Limb (tissue), 2 donors: ENCODE measurements around the gene CD244.
"Not testable (repeated sequence)": the region's sequence is repeated elsewhere in the genome, so short reads cannot be mapped to it uniquely, and the experiment has no call there.

ENCODE experiments used
- DNase-seq, 2 donors: peaks; one replicate each; pipeline ENCODE4 v3.0.0-alpha.2; 2016; ENCODE audit errors: extremely low spot score in 2 of 2

CD244 gene

DNA sequence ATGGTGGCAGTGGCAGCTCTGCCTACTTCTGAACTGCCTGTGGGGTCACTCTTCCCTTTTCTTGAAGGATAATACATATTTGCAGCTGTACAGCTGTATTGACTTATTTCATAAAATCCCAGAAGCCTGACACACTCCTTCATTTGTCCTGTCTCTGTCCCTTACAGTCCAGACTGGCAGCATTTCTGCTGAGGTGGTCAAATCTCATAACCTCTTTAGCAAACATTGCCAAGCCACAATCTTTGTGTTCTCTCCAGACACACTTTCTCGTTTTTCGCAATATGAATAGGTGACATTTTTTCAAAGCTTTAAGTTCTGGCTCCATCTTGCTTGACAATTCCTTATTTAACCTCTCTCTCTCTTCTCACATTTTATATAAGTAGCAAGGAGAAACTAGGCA, 51.5 kb downstream of the CD244 start:
- DNase-seq: no peak

DNA sequence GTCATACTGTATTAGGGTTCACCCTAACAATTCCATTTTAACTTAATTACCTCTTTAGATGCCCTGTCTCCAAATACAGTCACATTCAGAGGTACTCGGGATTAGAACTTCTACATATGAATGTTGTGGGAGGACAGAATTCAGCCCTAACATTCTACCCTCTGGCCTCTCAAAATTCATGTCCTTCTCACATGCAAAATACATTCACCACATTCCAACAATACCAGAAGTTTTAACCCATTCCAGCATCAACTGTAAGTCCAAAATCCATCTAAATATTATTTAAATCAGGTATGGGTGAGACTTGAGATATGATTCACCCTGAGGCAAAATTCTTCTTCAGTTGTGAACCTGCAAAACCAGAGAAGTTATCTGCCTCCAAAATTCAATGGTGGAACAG, 52.2 kb downstream of the CD244 start:
- no peak for DNase-seq

DNA sequence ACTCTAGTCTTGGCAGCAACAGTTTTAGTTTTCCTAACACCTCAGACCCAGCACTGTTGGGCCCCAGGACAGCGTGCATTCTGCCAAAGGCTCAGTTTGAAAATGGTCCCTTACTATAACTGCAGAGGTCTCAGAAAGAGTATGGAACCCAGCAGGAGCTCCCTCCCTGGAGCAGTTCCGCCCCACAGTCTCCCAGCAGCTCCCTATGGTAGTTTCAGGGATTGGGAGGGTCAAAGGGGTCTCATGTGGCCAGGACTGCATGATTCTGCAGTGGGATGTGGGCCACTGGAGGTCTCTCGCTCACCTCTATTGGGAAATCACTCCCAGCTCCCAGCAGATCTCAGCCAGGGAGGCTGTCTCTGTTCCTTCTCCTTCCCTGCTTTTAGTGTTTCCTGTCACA, 54.4 kb downstream of the CD244 start:
- no peak for DNase-seq

DNA sequence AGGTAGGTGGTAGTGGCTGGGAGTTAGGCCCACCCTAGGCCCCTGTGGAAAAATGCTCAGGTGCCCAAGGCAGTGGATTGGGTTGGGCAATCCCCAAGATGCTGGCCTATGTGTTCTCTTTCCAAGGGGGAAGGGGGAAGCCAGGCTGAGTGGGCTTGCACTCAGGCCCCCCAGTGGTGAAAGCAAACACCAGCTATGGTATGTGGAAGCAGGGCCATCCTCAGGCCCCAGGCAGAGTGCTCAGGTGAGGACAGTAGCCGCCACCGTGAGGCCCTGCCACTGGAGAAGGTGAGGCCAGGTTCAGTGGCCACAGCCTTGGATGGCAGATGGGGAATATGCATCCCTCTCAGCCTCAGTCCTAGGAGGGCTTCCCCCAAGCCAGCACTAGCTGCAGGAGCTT, 54.9 kb downstream of the CD244 start:
- no peak for DNase-seq

DNA sequence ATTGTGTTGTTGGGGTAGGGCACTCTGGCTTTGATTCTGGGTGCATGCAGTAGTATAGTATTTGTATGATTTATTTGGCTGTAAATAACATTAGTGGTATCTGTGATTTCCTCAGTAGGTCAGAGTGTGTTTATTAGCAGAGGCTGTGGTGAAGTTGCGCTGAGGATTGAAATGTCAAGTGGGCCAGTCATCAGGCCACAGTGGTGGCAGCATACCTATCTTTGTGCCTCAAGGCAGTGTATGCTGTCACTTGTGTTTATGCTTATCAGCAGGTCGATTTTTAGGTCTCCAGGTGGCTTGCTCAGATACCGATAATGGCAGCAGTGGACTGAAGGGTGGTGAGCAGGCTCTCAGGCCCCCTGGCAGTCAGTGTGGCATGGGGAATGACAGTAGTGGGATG, 55.4 kb downstream of the CD244 start:
- DNase-seq: no peak

DNA sequence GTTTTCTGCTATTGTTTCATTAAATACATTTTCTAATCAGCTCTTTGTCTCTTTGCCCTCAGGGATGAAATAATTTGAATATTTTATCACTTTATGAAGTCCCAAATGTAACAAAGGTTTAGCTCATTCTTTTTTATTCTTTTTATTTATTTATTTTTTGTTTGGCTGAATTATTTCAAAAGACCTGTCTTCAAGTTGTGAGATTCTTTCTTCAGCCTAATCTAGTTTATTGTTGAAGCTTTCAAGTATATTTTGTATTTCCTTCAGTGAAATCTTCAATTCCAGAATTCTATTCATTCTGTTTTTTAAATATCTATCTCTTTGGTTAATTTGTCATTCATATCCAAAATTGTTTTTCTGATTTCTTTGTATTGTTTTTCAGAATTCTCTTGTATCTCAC, 55.9 kb downstream of the CD244 start:
- DNase-seq: no peak

DNA sequence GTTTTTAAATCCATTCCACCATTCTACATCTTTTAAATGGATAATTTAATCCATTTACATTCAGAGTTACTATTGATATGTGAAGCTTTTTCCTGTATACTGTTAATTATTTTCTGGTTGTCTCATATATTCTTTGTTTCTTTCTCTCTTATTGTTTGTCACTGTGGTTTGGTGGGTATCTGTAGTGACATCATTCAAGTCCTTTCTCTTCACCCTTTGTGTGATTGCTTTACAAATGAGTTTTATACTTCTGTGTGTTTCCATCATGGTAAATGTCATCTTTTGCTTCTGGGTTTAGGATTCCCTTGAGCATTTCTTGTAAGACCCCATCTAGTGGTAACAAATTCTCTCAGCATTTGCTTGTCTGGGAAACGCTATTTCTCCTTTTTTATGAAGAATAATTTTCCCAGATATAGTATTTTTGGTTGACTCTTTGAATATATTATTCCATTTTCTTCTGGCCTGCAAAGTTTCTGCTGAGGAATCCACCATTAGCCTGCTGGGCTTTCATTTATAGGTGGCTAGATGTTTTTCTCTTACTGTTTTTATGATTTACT, 56.5 kb downstream of the CD244 start:
- DNase-seq: no peak

DNA sequence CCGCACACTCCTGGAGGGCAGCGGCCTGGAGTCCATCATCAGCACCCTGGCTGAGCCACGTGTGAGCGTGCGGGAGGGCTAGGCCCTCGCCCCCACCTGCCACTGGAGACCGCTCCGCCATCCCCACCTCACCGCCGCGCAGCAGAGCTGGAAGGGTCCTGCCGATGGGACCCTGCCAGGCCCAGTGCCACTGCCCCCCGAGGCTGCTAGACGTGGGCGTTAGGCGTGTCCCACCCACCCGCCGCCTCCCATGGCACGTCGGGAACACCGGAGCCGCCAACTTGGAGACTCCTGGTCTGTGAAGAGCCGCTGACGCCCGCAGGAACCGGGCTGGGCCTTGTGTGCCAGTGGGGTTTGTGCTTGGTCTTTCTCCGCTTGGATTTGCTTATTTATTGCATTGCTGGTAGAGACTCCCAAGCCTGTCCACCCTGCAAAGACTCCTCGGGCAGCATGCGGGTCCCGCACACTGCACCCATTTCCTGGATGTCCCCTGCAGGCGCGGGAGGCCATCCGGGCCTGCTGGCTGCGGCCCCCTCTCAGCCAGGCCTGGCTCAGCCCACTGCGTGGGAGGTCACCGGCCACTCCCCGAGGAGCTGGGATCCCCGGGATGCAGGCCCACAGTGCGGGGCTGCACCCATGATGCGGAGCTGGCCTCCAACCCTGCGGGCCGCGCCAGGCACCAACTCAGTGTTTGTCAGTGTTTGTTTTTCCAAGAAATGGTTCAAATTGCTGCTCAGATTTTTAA, 60.7 kb downstream of the CD244 start:
- DNase-seq: no peak

DNA sequence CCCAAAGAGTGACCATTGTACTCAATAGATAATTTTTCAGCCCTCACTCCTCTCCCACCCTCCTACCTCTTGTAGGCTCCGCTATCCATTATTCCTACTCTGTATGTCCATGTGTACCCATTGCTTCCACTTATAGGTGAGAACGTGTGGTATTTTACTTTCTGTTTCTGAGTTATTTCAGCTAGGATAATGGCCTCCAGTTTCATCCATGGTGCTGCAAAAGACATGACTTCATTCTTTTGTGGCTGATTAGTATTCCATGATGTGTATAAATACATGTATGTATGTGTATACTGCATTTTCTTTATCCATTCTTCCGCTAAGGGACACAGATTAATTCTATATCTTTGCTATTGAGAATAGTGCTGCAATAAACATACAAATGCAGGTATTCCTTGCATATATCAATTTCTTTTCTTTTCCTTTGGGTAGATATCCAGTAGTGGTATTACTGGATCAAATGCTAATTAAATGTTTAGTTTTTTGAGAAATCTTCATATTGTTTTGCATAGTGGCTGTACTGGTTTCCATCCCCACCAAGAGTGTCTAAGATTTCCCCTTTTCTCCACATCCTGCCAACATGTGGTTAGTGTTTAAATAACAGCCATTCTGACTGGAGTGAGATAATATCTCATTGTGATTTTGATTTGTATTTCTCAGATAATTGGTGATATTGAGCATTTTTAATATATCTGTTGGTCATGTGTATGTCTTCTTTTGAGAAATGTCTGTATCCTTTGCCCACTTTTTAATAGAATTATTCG, 61.9 kb downstream of the CD244 start:
- DNase-seq: no peak

DNA sequence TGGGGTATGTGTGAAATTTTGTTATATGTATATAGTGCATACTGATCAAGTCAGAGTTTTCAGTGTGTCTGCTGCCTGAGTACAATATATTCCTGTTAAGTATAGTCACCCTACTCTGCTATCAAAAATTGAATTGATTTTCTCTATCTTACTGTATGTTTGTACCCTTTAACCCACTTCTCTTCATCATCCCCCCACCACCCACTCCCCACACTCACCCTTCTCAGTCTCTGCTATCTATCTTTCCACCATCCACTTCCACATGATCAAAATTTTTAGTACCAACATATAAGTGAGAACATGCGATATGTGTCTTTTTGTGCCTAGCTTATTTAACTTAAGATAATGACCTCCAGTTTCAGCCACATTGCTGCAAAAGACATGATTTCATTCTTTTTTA, 62.5 kb downstream of the CD244 start:
- no peak for DNase-seq

DNA sequence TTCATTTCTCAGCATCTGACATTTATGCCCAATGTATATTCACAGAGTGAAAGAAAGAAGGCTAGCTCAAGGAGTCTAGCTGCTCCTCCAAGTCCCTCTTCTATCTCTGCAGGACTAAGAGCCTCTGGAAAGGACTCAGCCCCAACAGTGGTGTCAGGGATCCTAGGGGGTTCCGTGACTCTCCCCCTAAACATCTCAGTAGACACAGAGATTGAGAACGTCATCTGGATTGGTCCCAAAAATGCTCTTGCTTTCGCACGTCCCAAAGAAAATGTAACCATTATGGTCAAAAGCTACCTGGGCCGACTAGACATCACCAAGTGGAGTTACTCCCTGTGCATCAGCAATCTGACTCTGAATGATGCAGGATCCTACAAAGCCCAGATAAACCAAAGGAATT, 63.0 kb downstream of the CD244 start:
- no peak for DNase-seq

DNA sequence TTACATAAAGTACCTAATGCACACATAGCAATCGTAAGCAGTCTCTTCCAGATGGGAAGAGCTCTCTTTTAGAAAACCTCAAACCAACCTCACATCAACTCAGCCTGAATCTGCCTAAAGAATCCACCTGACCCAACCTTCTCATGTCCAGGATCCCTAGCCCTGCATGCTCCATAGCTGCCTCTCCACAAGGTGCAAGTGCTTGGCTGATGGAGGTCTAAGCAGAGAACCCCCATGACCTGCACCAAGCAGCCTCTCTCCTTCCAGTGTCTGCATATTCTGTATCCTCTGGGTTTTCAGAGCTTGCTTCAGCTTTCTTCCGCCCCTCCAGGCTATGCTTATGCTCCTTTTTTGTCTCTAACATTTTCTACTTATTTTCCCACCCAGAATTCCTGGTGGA, 64.2 kb downstream of the CD244 start:
- DNase-seq: no peak

DNA sequence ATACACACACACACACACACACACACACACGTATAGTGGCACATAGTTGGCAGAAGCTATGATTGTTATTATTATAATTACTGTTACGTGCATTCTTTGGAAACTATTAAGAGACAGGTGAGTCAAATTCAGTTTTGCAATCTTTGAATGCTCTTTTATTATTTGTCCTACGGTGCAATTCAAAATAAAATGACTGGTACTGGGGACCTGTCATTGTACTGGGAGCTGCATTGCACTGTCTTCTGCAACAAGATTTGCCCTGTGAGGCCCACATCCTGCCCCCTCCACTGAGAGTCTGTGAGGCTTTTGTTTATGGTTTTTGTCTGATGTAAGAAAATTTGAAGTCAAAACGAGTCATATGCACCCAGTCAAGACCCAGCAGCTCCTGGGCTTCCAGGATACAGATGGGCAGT, 64.8 kb downstream of the CD244 start:
- DNase-seq: no peak

DNA sequence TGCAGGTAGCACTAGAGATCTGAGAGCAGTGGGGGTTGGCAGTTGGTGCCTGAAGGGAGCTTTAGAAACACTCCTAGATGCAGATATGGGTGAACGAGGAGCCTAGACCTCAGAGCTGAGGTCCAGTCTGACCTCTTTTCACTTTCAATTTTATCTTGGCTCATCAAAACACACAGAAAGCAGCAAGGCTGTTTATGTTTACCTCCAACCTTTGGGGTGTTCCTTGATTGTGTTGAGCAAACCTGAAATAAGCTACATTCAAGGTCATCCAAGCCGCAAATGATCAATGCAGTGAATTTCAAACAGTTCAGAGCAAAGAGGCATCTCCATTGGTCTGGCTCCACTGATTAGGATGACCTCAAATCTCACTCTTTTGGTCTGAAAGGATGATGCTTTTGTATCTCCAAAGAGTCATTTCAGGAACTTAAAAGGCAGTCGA, 65.4 kb downstream of the CD244 start:
- DNase-seq: no peak

DNA sequence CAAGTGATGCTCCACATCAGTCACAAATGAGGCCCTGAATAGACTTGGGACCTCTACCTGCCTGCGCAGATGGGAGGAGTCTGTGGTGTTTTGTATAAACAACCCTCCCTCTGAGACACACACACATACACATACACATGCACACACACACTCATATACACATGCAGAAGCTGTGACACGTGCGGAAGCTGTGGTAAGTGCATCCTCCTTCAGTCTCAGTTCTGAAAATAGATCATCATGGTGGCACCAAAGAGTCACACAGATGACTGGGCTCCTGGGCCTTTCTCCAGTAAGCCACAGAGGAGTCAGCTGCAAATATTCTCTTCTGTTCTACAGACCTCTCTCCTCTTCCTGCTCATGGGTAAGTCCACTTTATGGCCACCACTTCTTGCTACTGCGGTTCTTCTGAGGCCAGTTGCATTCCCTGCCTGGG, 66.7 kb downstream of the CD244 start, which contains the start of gene LY9:
TSS of gene LY9 (plus strand) at position 224 of the 433 bp plus-strand sequence. CDS start at position 238, 14 bp downstream.
- DNase-seq: no peak

DNA sequence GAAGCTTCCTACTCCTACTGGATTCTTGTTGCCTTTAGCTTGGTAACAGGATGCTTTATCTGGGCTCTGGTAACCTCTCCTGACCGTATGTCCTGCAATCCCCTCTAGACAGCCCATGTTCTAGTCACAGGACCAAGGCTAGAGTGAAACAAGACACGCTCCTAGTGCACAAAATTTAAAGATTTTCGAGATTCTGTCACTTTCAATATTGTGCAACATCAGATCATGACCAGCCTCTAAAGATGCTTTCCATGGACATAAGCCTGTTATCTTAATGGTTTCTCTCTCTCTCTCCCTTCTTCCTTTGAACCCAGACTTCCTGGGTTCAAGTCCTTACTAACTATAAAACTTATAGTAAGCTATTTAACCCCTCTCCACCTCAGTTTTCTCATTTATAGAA, 68.3 kb downstream of the CD244 start:
- DNase-seq: no peak

DNA sequence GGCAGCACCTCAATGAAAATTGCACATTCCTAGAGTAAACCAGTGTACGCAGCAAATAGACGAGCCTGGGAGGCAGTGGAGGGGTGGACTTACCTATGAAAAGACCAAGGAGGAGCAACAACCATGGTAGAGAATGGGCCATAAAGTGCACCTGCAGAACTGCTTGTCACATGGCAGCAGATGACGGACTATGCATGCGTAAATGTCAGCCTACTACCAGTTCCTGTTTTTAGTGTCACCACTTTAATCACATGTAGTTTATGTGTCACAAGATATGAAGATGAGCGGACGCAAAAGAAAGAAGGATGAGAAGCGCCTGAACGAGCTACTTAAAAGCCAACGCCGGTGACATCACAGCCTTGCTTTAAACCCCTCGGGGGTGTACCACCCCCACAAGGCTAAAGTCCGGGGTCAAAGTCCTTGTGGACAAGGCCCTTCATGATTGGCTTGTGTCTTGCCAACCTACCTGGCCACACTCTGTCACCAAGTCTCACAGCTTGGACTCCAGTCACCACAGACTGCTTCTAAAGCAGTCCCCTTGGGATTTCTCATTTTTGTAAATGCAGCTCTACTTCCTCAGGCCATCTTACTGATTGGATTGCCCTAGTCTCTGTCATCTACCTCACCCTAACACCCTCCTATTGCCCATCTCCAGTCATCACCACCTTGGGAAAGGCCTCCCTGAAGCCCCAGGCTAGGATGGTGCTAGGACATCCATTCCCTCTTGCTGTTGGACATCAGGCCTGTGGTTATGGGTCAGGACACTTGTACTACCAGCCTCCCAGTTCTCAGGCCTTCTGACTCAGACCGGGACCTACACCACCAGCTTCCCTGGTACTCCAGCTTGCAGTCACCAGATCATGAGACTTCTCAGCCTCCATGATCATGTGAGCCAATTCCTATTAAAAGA, 72.7 kb downstream of the CD244 start:
- no peak for DNase-seq

DNA sequence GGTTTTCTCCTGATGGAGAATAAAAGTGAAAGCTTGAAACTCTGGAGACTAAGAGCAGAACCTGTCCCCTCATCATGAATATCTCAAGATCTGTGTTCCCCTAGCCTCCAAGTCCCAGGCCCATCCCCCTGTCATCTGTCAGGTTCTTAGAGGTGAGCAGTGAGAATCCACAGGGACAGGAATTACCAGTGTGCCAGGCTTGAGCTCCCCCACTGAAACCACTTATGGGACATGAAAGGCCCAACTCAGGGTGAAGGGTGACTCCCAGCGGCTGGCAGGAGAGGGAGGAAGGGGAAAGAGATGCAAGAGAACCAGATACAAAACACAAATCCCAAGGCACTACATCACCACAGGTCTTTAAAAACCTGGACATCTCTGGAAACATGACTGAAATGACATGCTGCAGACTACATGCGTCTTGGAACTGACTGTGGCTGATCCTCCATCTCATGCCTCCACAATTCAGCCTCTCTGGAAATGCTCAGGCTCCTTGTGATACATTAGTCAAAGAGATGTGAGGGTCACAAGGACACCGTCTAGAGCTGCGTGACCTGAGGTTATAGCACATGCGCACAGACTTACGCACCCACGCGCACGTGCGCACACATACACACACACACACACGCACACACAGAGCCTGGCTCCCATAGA, 73.5 kb downstream of the CD244 start:
- DNase-seq: no peak

DNA sequence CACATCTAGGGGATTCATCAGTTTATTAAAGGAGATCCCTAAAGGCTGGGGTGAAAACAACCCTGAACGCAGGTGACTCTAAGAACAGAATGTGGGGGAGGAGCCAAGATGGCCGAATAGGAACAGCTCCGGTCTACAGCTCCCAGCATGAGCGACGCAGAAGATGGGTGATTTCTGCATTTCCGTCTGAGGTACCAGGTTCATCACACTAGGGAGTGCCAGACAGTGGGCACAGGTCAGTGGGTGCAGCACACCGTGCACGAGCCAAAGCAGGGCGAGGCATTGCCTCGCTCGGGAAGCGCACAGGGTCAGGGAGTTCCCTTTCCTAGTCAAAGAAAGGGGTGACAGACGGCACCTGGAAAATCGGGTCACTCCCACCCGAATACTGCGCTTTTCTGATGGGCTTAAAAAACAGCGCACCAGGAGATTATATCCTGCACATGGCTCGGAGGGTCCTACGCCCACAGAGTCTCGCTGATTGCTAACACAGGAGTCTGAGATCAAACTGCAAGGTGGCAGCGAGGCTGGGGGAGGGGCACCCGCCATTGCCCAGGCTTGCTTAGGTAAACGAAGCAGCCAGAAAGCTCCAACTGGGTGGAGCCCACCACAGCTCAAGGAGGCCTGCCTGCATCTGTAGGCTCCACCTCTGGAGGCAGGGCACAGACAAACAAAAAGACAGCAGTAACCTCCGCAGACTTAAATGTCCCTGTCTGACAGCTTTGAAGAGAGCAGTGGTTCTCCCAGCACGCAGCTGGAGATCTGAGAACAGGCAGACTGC, 79.5 kb downstream of the CD244 start:
- DNase-seq: not testable (repeated sequence)
